CD4-positive, alpha-beta T cell (primary cell): ENCODE measurements around the gene SLIT1. TPM values are rescaled to one million over a fixed set of nuclear protein-coding genes. Genes with fewer than 3 reads are reported as not detected.

ENCODE experiments used
- ATAC-seq: fragments of 200-7000 bp; cut with Tn5 transposase; one replicate; pipeline ENCODE4 v1.10.0; 2022; ENCODE audit warnings: mild to moderate bottlenecking; ENCODE audit not compliant: poor library complexity
- CTCF ChIA-PET: fragments of 350-600 bp; sonication (Branson Sonifier 250); formaldehyde crosslinking; loops from one replicate; lab custom pipeline; 2021; ENCODE audit warnings: antibody characterized with exemption, inconsistent platforms; lab: Charles Lee
- POLR2A ChIA-PET: fragments of 350-600 bp; sonication (Branson Sonifier 250); formaldehyde crosslinking; loops from one replicate; lab custom pipeline; 2021; ENCODE audit warnings: antibody characterized with exemption, inconsistent platforms; lab: Charles Lee
- DNase-seq, 14 experiments: peaks; one replicate each; pipeline ENCODE4 v3.0.0-alpha.2; 2013 to 2020; ENCODE audit warnings: mixed read lengths in 2 of 14
- H3K27ac ChIP-seq, 2 donors: one replicate each; pipeline versions ENCODE4 v1.5.1 to v1.7.0; 2013; ENCODE audit warnings: low read length in 2 of 2, low read depth in 1 of 2, mild to moderate bottlenecking in 1 of 2
- H3K27me3 ChIP-seq, 2 experiments: 1 replicate in 1 of 2; 2 replicates in 1 of 2; pipeline versions ENCODE4 v1.6.1 to v1.7.0; 2013; ENCODE audit warnings: low read length in 2 of 2, control low read depth in 1 of 2, mild to moderate bottlenecking in 1 of 2, moderate library complexity in 1 of 2; ENCODE audit not compliant: insufficient read depth in 2 of 2, control insufficient read depth in 1 of 2
- H3K36me3 ChIP-seq: one replicate; pipeline ENCODE4 v1.6.1; 2013; ENCODE audit warnings: low read length, control low read depth; ENCODE audit not compliant: insufficient read depth
- H3K4me1 ChIP-seq: one replicate; pipeline ENCODE4 v1.6.1; 2013; ENCODE audit warnings: low read length, control low read depth; ENCODE audit not compliant: insufficient read depth
- H3K4me3 ChIP-seq: one replicate; pipeline ENCODE4 v1.5.1; 2013; ENCODE audit warnings: mild to moderate bottlenecking, low read length, moderate library complexity
- H3K9me3 ChIP-seq, 2 experiments: 1 replicate in 1 of 2; 2 replicates in 1 of 2; pipeline versions ENCODE4 v1.6.1 to v1.7.0; 2013; ENCODE audit warnings: low read length in 2 of 2, mild to moderate bottlenecking in 2 of 2, control low read depth in 1 of 2, moderate library complexity in 1 of 2; ENCODE audit not compliant: control insufficient read depth in 1 of 2, insufficient read depth in 1 of 2
- H3K27ac Mint-ChIP-seq: one replicate; pipeline ENCODE4 v1.8.0; 2020; ENCODE audit warnings: mixed read lengths
- H3K27me3 Mint-ChIP-seq: one replicate; pipeline ENCODE4 v1.8.0; 2021; ENCODE audit warnings: mixed read lengths
- H3K36me3 Mint-ChIP-seq: one replicate; pipeline ENCODE4 v1.8.0; 2021; ENCODE audit warnings: low read depth, mixed read lengths
- H3K4me1 Mint-ChIP-seq: one replicate; pipeline ENCODE4 v1.8.0; 2021; ENCODE audit warnings: low read depth, mixed read lengths
- H3K4me3 Mint-ChIP-seq: one replicate; pipeline ENCODE4 v1.8.0; 2020; ENCODE audit warnings: mild to moderate bottlenecking, mixed read lengths
- H3K9me3 Mint-ChIP-seq: one replicate; pipeline ENCODE4 v1.8.0; 2020; ENCODE audit warnings: mixed read lengths
- intact Hi-C, 2 experiments: fragments of 100-400 bp; cut with DNase I in 1 of 2; cut with micrococcal nuclease in 1 of 2; formaldehyde crosslinking; loops; one replicate each; pipeline versions ENCODE4 v1.15.1 to v1.9.0; 2023 to 2025; cut with DNase I, micrococcal nuclease
- total RNA-seq, 174 experiments: library from RNA in 2 of 174; stranded (reverse) in 2 of 174; gene quantifications; one replicate each; pipeline ENCODE4 v1.2.3 and lab custom pipeline; 2021 to 2026
- TF ChIP-seq, protein P1 (sequence below): fragments of 200-600 bp; IDR thresholded peaks from one replicate; pipeline ENCODE4 v1.8.0; 2022; ENCODE audit warnings: antibody characterized with exemption, mild to moderate bottlenecking

The SLIT1 gene
- total RNA-seq, 2 experiments from 2014 or later, result 0.30 to 0.39 TPM

GRCh38 chr10:97000487-97001182, 185.1 kb downstream of the SLIT1 start:
- peaks cover 0 to 13% of the 10 kb centered on the region in 2 experiments for H3K9me3 ChIP-seq
- no peak for DNase-seq
- Mint-ChIP-seq H3K27me3 (peaks cover 3% of the 10 kb centered on the region), H3K9me3 (peaks cover 2% of the 10 kb centered on the region), H3K4me3 (no peak overlapping the region), H3K36me3 (peaks cover 3% of the 10 kb centered on the region), H3K27ac (no peak overlapping the region), H3K4me1 (no peaks in the 10 kb centered on the region)
- H3K4me3 ChIP-seq, result no peak overlapping the region
- ChIA-PET POLR2A (no interaction called here), CTCF (no interaction called here)
- H3K27me3 ChIP-seq, result no peaks in the 10 kb centered on the region
- TF ChIP-seq, protein P1, sequence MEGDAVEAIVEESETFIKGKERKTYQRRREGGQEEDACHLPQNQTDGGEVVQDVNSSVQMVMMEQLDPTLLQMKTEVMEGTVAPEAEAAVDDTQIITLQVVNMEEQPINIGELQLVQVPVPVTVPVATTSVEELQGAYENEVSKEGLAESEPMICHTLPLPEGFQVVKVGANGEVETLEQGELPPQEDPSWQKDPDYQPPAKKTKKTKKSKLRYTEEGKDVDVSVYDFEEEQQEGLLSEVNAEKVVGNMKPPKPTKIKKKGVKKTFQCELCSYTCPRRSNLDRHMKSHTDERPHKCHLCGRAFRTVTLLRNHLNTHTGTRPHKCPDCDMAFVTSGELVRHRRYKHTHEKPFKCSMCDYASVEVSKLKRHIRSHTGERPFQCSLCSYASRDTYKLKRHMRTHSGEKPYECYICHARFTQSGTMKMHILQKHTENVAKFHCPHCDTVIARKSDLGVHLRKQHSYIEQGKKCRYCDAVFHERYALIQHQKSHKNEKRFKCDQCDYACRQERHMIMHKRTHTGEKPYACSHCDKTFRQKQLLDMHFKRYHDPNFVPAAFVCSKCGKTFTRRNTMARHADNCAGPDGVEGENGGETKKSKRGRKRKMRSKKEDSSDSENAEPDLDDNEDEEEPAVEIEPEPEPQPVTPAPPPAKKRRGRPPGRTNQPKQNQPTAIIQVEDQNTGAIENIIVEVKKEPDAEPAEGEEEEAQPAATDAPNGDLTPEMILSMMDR, result no peak
- H3K4me1 ChIP-seq, result no peaks in the 10 kb centered on the region
- intact Hi-C loops, result no loop called here
- H3K36me3 ChIP-seq, result no peaks in the 10 kb centered on the region
- no peak overlapping the region for H3K27ac ChIP-seq
- no peak for ATAC-seq

DNA sequence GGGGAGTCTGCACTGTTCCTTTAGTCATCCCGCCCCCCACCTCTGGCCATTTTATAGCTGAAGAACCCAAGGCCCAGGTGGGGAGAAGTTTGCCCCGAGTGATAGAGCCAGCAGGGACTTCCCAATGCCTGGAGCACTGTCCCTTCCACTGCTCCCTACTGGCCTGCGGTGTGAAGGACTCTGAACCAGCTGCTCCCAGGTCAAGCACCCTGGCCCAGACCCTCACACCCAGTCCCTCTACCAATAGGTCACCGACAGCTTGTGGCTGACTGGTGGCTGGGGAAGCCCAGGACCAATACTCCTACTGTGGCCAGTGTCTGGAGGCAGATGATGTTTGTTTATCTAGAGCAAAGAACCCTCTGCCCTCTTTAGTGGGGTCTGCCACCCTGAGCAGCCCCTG, 185.8 kb downstream of the SLIT1 start:
- no peak for ATAC-seq
- intact Hi-C loops, result no loop called here
- no peaks in the 10 kb centered on the region for H3K36me3 Mint-ChIP-seq
- TF ChIP-seq, protein P1, result no peak
- Histone ChIP-seq H3K27ac (no peak overlapping the region), H3K9me3 (peaks cover 0 to 8% of the 10 kb centered on the region in 2 experiments), H3K4me1 (no peaks in the 10 kb centered on the region), H3K4me3 (no peak overlapping the region), H3K36me3 (no peaks in the 10 kb centered on the region), H3K27me3 (no peaks in the 10 kb centered on the region)
- DNase-seq, result no peak
- H3K27ac Mint-ChIP-seq, result no peak overlapping the region
- ChIA-PET CTCF (no interaction called here), POLR2A (no interaction called here)
- no peaks in the 10 kb centered on the region for H3K4me1 Mint-ChIP-seq
- H3K27me3 Mint-ChIP-seq, result no peaks in the 10 kb centered on the region
- no peak overlapping the region for H3K4me3 Mint-ChIP-seq
- no peaks in the 10 kb centered on the region for H3K9me3 Mint-ChIP-seq

DNA sequence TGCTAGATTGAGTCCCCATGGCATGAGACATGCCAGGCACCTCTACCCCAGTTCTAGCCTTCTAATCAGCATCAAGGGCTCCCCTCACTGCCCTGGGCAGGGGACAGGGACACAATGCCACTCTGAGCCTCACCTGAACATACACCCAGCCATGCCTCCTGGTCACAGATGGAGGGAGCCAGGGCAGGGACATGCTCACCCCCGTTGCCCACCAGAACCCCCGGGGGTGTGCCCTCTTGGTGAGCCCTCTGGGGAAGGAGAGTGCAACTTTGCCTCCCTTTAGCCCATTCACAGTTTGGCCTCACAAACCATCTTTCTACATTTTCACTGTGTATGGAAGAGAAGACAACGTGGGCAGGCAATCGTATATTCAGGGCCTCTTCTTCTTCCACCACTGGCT, 186.4 kb downstream of the SLIT1 start:
- ChIA-PET POLR2A (no interaction called here), CTCF (no interaction called here)
- no peak overlapping the region for H3K27ac ChIP-seq
- no peak overlapping the region for H3K4me3 Mint-ChIP-seq
- TF ChIP-seq, protein P1, result no peak
- H3K27me3 Mint-ChIP-seq, result no peaks in the 10 kb centered on the region
- H3K4me3 ChIP-seq, result no peak overlapping the region
- DNase-seq (no peak), ATAC-seq (no peak)
- no peaks in the 10 kb centered on the region for H3K4me1 Mint-ChIP-seq
- H3K9me3 ChIP-seq, result peaks cover 0 to 2% of the 10 kb centered on the region in 2 experiments
- no peaks in the 10 kb centered on the region for H3K27me3 ChIP-seq
- no peaks in the 10 kb centered on the region for H3K9me3 Mint-ChIP-seq
- no peaks in the 10 kb centered on the region for H3K4me1 ChIP-seq
- intact Hi-C loops, result no loop called here
- H3K27ac Mint-ChIP-seq, result no peak overlapping the region
- no peaks in the 10 kb centered on the region for H3K36me3 ChIP-seq
- H3K36me3 Mint-ChIP-seq, result no peaks in the 10 kb centered on the region
